ENCODE data around the gene OSBPL3.

The OSBPL3 gene

DNA sequence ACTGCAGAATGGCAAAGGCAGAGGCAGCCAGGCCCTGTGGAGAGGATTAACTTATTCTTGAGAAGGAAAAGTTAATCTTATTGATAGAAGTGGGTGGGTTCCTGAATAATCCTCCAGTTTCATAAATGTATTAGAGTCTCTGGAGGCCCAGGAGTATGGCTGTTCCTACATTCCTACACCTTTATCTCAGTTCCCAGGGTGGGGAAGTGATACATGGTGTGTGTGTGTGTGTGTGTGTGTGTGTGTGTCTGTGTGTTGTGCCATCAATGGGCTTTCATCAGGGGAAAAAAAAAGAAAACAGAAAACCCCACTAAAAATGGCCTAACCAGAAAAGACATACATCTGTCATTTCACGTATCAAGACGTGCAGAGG lies 200.7 kb downstream of the OSBPL3 start:
- H3K4me1 ChIP-seq (ENCODE audit: control insufficient read depth, low read depth, low read length), result no peaks in the 10 kb centered on the region
- no peaks in the 10 kb centered on the region for H3K27me3 ChIP-seq (ENCODE audit: control insufficient read depth, insufficient read depth, low read length)
- no peak overlapping the region for H3K27ac ChIP-seq (ENCODE audit: low read length)
- H3K9ac ChIP-seq (ENCODE audit: low read length), result no peak overlapping the region
- peaks cover 6% of the 10 kb centered on the region for H3K9me3 ChIP-seq (ENCODE audit: control insufficient read depth, low read depth, low read length)
- H3K36me3 ChIP-seq (ENCODE audit: control insufficient read depth, low read depth, low read length), result no peaks in the 10 kb centered on the region
- H3K4me3 ChIP-seq (ENCODE audit: low read length), result no peak overlapping the region

DNA sequence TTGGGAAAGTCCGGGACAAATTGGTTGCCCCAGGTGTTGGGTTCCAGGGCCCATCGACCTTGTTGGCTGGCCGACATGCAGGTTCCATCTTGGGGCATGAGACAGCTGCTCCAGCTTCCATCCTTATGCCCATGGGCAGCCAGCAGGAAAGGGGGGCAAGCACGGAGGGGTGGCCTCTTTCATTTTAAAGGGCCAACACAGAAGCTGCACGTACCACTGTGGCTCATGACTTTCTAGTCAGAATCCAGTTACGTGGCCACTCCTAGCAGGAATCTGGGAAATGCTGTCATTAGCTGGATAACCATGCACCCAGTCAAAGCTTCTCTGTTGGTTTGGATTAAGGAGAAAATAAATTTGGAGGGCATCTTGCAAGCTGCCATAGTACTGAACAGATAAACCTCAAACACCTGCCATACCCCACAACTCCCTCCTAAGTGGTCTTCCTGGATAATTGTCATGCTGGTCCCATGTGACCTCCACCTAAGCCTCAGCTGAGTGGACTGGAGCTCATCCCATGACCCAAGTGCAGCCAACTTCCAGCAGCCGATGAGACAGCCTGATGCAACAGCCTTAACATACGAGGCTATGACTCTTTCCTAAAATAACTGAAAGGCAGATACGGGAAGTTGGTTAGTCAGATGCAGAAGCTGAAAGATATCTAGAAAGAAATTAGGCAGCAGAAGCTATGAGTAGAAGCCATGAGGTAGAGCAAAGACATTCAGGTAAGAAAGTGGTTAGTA lies 201.3 kb downstream of the OSBPL3 start:
- Histone ChIP-seq H3K9ac (ENCODE audit: low read length) (no peak overlapping the region), H3K27ac (ENCODE audit: low read length) (no peak overlapping the region), H3K27me3 (ENCODE audit: control insufficient read depth, insufficient read depth, low read length) (no peaks in the 10 kb centered on the region)

DNA sequence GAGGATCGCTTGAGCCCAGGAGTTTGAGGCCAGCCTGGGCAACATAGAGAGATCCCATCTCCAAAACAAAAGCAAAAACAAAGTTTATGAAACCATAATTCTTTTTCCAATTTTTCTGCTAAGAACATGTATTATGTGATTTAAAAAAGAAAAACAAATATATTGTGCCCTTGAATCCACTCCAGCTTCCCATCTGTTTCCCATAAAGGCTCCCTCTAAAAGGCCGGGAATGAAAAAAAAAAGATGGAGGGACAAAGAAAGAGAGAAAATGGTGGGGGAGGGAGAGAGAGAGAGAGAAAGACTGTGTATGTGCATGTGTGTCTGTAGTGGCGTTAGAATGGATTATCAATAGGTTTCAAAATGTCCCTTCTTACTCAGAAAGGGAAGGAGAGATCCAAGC lies 202.2 kb downstream of the OSBPL3 start:
- Histone ChIP-seq H3K27ac (ENCODE audit: low read length) (no peak overlapping the region), H3K9me3 (ENCODE audit: control insufficient read depth, low read depth, low read length) (no peaks in the 10 kb centered on the region)

More for the DNA sequence above, 201.3 kb downstream of the OSBPL3 start:
- peaks cover 6% of the 10 kb centered on the region for H3K9me3 ChIP-seq (ENCODE audit: control insufficient read depth, low read depth, low read length)
- H3K4me1 ChIP-seq (ENCODE audit: control insufficient read depth, low read depth, low read length), result no peaks in the 10 kb centered on the region
- no peak overlapping the region for H3K4me3 ChIP-seq (ENCODE audit: low read length)
- H3K36me3 ChIP-seq (ENCODE audit: control insufficient read depth, low read depth, low read length), result no peaks in the 10 kb centered on the region

DNA sequence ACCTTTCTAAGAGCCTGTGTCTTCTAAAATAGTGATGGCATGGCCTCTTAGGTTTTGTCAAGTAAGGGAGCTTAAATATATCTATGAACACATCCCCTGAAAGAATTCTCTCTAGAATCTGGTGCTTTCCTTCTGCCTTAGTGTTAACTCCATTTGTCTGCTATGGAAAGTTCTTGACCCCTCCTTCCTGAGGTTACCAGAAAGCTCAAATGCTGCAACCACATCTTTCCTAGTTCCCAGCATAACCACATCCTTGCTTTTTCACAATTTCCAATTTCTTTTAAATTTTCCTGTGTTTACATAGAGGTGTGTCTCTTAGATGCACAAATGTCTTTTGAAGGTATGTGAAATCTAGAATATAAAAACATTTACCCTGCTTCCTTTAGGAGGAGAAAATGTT lies 206.3 kb downstream of the OSBPL3 start:
- Histone ChIP-seq H3K36me3 (ENCODE audit: control insufficient read depth, low read depth, low read length) (no peaks in the 10 kb centered on the region), H3K9me3 (ENCODE audit: control insufficient read depth, low read depth, low read length) (no peaks in the 10 kb centered on the region), H3K4me1 (ENCODE audit: control insufficient read depth, low read depth, low read length) (no peaks in the 10 kb centered on the region), H3K27me3 (ENCODE audit: control insufficient read depth, insufficient read depth, low read length) (no peaks in the 10 kb centered on the region), H3K9ac (ENCODE audit: low read length) (no peak overlapping the region), H3K4me3 (ENCODE audit: low read length) (no peak overlapping the region), H3K27ac (ENCODE audit: low read length) (no peak overlapping the region)

More for the DNA sequence above, 202.2 kb downstream of the OSBPL3 start:
- H3K4me3 ChIP-seq (ENCODE audit: low read length), result no peak overlapping the region
- H3K27me3 ChIP-seq (ENCODE audit: control insufficient read depth, insufficient read depth, low read length), result no peaks in the 10 kb centered on the region
- no peaks in the 10 kb centered on the region for H3K36me3 ChIP-seq (ENCODE audit: control insufficient read depth, low read depth, low read length)
- no peaks in the 10 kb centered on the region for H3K4me1 ChIP-seq (ENCODE audit: control insufficient read depth, low read depth, low read length)
- H3K9ac ChIP-seq (ENCODE audit: low read length), result no peak overlapping the region

DNA sequence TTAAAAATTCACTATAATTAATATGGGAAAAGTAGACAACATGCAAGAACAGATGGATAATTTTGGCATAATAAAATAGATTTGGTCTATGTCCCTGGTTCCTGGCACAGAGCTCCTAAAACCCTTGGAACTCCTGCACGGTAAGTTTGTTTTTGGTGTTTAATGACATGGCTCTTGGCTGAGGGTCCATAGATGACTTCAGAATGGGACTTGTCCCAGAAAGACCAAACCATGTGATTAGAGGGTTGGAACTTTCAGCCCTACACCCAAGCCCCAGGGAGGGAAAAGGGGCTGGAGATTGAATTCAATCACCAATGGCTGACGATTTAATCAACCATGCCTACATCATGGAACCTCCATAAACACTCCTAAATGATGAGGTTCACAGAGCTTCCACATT lies 210.1 kb downstream of the OSBPL3 start:
- H3K27me3 ChIP-seq (ENCODE audit: control insufficient read depth, insufficient read depth, low read length), result no peaks in the 10 kb centered on the region
- H3K36me3 ChIP-seq (ENCODE audit: control insufficient read depth, low read depth, low read length), result no peaks in the 10 kb centered on the region
- H3K9me3 ChIP-seq (ENCODE audit: control insufficient read depth, low read depth, low read length), result no peaks in the 10 kb centered on the region
- H3K27ac ChIP-seq (ENCODE audit: low read length), result no peak overlapping the region
- H3K9ac ChIP-seq (ENCODE audit: low read length), result no peak overlapping the region
- no peak overlapping the region for H3K4me3 ChIP-seq (ENCODE audit: low read length)
- H3K4me1 ChIP-seq (ENCODE audit: control insufficient read depth, low read depth, low read length), result no peaks in the 10 kb centered on the region

DNA sequence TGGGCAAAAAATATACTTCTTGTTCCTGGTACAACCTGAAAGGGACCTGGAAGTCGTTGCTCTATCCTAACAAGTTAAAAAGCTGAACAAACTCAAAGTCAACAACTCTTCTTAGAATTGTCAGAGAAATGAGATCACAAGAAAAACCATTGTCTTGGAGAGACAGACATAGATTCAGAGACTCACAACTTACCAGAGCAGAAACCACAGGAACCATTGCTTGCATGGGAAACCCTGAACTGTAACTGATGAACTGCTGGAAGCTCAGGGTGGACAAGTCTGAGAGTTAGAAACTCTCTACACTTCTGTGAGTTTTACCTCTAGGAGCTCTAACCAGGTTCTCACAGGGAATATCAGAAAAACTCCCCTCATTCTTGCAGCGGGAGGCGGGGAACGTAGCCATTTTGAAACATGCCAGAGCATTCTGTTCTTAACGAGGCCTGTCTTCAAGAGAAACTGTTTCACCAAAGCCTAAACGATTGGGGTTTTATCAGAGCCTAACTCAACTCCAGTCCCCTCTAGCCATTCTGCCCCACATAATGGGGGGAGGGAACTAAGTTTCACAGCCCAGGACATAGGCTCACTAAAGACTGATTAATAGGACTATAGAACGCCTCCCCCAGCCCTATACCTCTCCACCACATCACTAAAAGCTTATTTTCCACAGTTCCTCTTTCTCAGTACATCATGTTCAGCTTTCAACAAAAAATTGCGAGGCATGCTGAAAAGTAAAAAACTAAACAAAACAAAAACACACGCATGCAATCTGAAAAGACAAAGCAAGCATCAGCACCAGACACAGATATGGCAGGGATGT lies 210.8 kb downstream of the OSBPL3 start:
- H3K9ac ChIP-seq (ENCODE audit: low read length), result no peak overlapping the region
- no peaks in the 10 kb centered on the region for H3K9me3 ChIP-seq (ENCODE audit: control insufficient read depth, low read depth, low read length)
- no peaks in the 10 kb centered on the region for H3K27me3 ChIP-seq (ENCODE audit: control insufficient read depth, insufficient read depth, low read length)
- H3K27ac ChIP-seq (ENCODE audit: low read length), result no peak overlapping the region
- H3K4me3 ChIP-seq (ENCODE audit: low read length), result no peak overlapping the region
- no peaks in the 10 kb centered on the region for H3K4me1 ChIP-seq (ENCODE audit: control insufficient read depth, low read depth, low read length)
- no peaks in the 10 kb centered on the region for H3K36me3 ChIP-seq (ENCODE audit: control insufficient read depth, low read depth, low read length)

DNA sequence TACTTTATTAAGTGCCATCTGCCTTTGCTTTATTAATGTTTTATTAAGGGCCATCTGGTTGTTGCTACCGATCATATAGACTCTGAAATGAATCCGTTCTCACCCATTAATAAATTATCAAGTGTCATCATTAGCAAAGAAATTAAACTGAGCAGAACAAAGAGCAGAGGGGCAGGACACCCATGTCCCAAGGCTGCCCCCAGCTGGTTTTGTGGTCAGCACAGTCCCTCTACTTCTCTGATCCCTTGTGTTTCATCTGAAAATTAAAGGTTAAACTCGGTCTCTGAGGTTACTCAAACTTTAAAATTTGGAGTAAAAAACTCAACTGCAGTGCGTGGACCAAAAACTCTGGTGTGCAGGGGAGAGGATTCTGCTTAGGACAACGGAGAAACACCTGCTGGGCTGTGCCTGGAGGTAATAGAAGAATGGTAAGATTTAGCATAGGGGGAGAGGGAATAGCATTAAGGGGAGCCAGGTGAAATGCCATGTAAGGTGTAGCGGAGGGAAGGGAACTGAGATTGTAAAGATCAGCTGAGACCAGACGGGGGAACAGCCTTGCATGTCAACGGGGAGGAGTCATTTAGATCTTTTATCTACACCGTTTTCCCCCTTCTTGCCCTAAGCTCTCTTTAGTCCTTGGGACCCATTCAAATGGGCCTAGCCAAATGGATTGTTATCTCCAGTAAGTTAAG lies 212.0 kb downstream of the OSBPL3 start:
- H3K27me3 ChIP-seq (ENCODE audit: control insufficient read depth, insufficient read depth, low read length), result no peaks in the 10 kb centered on the region
- H3K36me3 ChIP-seq (ENCODE audit: control insufficient read depth, low read depth, low read length), result no peaks in the 10 kb centered on the region
- no peaks in the 10 kb centered on the region for H3K4me1 ChIP-seq (ENCODE audit: control insufficient read depth, low read depth, low read length)
- H3K4me3 ChIP-seq (ENCODE audit: low read length), result no peak overlapping the region
- no peak overlapping the region for H3K9ac ChIP-seq (ENCODE audit: low read length)
- no peak overlapping the region for H3K27ac ChIP-seq (ENCODE audit: low read length)
- H3K9me3 ChIP-seq (ENCODE audit: control insufficient read depth, low read depth, low read length), result no peaks in the 10 kb centered on the region

DNA sequence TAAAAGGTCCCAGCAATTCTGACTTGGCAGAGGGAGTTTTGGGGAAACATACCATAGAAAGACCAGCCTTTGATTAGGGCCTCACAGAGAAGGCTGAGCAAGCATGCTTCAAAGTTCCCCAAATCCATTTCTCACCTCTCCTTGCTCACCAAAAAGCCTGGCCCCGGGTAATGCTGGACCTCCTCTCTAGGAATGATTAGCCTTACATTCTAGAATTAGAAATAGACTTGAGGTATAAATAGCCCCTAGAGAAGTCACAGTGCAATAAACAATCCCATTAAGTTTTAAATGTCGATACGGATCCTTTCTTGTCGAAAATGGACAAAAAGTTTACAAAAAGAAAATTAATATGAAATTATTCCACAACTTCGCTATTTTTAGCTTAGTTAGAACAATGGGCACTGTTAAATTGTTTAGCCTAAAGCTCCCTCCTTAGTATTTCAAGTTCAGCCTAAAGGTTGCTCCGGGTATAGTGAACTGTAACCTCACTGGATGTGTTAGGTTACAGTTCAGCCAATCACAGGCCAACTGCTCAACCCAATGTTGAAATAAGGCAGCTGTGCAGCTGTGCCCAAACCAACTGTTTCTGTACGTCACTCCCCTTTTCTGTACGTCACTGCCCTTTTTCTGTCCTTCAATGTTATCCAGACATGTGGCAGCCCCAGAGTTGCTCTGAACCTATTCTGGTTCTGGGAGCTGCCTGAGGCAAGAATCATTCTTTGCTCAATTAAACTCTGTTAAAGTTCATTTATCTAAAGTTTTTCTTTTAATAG lies 214.8 kb downstream of the OSBPL3 start:
- Histone ChIP-seq H3K4me1 (ENCODE audit: control insufficient read depth, low read depth, low read length) (no peaks in the 10 kb centered on the region), H3K27me3 (ENCODE audit: control insufficient read depth, insufficient read depth, low read length) (no peaks in the 10 kb centered on the region), H3K27ac (ENCODE audit: low read length) (no peak overlapping the region), H3K9ac (ENCODE audit: low read length) (no peak overlapping the region), H3K36me3 (ENCODE audit: control insufficient read depth, low read depth, low read length) (no peaks in the 10 kb centered on the region), H3K9me3 (ENCODE audit: control insufficient read depth, low read depth, low read length) (no peaks in the 10 kb centered on the region), H3K4me3 (ENCODE audit: low read length) (no peak overlapping the region)

DNA sequence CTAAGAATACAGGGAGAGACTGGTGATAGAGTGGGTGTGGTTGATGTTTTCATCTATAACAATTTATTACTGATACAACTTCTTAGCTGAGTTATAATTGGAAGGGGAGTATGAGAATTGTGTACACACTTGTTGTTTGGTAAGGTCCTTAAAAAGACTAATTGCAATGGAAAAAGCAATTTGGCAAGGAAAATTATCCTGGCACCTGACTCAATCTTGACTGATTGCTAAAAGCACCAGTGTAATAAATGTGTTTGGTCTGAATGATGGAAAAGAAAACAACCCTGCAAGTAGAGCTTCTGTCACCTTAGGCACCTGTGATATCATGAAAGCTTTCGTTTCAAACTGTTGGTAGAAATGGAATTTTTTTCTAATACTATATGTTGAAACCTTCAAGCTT lies 216.0 kb downstream of the OSBPL3 start:
- Histone ChIP-seq H3K4me3 (ENCODE audit: low read length) (no peak overlapping the region), H3K9ac (ENCODE audit: low read length) (no peak overlapping the region), H3K27ac (ENCODE audit: low read length) (no peak overlapping the region), H3K4me1 (ENCODE audit: control insufficient read depth, low read depth, low read length) (no peaks in the 10 kb centered on the region), H3K36me3 (ENCODE audit: control insufficient read depth, low read depth, low read length) (no peaks in the 10 kb centered on the region), H3K9me3 (ENCODE audit: control insufficient read depth, low read depth, low read length) (no peaks in the 10 kb centered on the region), H3K27me3 (ENCODE audit: control insufficient read depth, insufficient read depth, low read length) (peaks cover 6% of the 10 kb centered on the region)

DNA sequence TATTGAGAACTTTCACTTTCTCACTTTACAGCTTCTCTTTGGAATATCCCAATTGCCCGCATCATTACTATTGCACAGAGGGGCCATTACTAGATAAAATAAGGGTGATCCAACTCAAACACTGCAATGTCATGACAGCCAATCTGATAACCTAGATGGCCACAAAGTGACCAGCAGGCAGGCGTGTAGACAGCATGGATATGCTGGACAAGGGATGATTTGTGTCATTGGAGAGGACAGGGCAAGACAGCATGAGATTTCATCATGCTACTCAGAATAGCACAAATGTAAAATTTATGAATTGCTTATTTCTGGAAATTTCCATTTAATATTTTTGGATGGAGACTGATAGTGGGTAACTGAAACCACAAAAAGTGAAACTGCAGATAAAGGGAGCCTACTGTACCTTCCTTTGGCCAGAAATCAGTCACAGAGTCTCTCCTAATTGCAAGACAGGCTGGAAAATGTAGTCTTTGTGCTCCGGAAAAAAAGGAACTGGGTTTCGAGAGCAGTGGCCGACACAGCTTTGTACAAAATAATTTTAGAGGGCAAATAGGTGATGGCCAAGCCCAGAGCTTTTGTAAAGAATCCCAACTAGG lies 216.6 kb downstream of the OSBPL3 start:
- H3K4me1 ChIP-seq (ENCODE audit: control insufficient read depth, low read depth, low read length), result no peaks in the 10 kb centered on the region
- H3K4me3 ChIP-seq (ENCODE audit: low read length), result no peak overlapping the region
- no peaks in the 10 kb centered on the region for H3K36me3 ChIP-seq (ENCODE audit: control insufficient read depth, low read depth, low read length)
- H3K9me3 ChIP-seq (ENCODE audit: control insufficient read depth, low read depth, low read length), result no peaks in the 10 kb centered on the region
- no peak overlapping the region for H3K9ac ChIP-seq (ENCODE audit: low read length)
- H3K27me3 ChIP-seq (ENCODE audit: control insufficient read depth, insufficient read depth, low read length), result peaks cover 12% of the 10 kb centered on the region
- no peak overlapping the region for H3K27ac ChIP-seq (ENCODE audit: low read length)

DNA sequence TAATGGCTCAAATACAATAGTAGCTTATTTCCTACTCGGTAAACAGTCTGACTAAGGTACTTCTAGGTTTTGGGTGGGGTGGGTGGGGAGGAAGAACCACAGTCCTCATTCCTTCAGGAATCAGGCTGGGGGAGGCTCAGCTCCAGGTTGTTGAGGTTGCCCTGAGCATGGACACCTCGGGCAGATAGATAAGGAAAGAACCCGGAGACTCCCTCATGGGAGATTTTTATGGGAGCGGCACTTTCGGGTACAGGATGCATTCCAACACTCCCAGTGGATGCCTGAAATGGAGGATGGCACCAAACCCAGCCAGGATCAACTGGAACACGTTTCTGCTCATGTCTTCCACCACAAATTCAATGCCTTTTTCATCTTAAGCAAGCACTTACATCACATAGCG lies 217.2 kb downstream of the OSBPL3 start:
- H3K27ac ChIP-seq (ENCODE audit: low read length), result no peak overlapping the region
- no peak overlapping the region for H3K4me3 ChIP-seq (ENCODE audit: low read length)
- H3K9ac ChIP-seq (ENCODE audit: low read length), result no peak overlapping the region
- H3K27me3 ChIP-seq (ENCODE audit: control insufficient read depth, insufficient read depth, low read length), result peaks cover 19% of the 10 kb centered on the region
- no peaks in the 10 kb centered on the region for H3K9me3 ChIP-seq (ENCODE audit: control insufficient read depth, low read depth, low read length)
- no peaks in the 10 kb centered on the region for H3K36me3 ChIP-seq (ENCODE audit: control insufficient read depth, low read depth, low read length)
- H3K4me1 ChIP-seq (ENCODE audit: control insufficient read depth, low read depth, low read length), result no peaks in the 10 kb centered on the region

Measured in iPS-18a (cell line).